Vagina (tissue), 2 donors: Measurements from ENCODE around the gene GBF1.
"Not testable (repeated sequence)": the region's sequence is repeated elsewhere in the genome, so short reads cannot be mapped to it uniquely, and the experiment has no call there.

Source experiments
- CTCF ChIP-seq, 3 experiments: fragments of 450-650 bp in 2 of 3; fragments of 200-600 bp in 1 of 3; sonication (generic) in 1 of 3; IDR thresholded peaks; one replicate each; pipeline ENCODE4 v1.5.1; 2017 to 2019; ENCODE audit warnings: antibody characterized with exemption in 3 of 3, mild to moderate bottlenecking in 2 of 3, moderate library complexity in 2 of 3
- POLR2A ChIP-seq, 2 donors: fragments of 450-650 bp; IDR thresholded peaks; one replicate each; pipeline ENCODE4 v1.6.1; 2017; ENCODE audit warnings: antibody characterized with exemption in 2 of 2, mild to moderate bottlenecking in 2 of 2, moderate library complexity in 2 of 2
- POLR2AphosphoS5 ChIP-seq, 2 donors: sonication (generic); formaldehyde crosslinking; IDR thresholded peaks; one replicate each; pipeline ENCODE4 v1.9.0; 2017; ENCODE audit warnings: antibody characterized with exemption in 2 of 2, mild to moderate bottlenecking in 2 of 2, low read depth in 1 of 2; ENCODE audit not compliant: insufficient read depth in 1 of 2

DNA sequence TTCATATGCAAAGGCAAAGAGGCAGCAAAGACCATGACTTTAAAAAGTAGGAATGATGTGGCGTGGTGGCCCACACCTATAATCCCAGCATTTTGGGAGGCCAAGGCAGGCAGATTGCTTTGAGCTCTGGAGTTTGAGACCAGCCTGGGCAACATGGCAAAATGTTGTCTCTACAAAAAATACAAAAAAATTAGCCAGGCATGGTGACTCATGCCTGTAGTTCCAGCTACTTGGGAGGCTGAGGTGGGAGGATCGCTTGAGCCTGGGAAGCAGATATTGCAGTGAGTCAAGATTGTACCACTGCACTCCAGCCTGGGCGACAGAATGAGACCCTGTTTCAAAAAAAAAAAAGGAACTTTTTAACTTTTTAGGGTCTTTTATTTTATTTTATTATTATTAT lies 7.2 kb downstream of the GBF1 start:
- TF ChIP-seq CTCF (IDR thresholded peaks at IDR 0.05); POLR2AphosphoS5 (IDR thresholded peaks at IDR 0.05; ENCODE audit: insufficient read depth in 1 of 2, low read depth in 1 of 2); POLR2A (IDR thresholded peaks at IDR 0.05): not testable (repeated sequence)
